ENCODE results near the gene CCDC66.

Gene CCDC66

DNA sequence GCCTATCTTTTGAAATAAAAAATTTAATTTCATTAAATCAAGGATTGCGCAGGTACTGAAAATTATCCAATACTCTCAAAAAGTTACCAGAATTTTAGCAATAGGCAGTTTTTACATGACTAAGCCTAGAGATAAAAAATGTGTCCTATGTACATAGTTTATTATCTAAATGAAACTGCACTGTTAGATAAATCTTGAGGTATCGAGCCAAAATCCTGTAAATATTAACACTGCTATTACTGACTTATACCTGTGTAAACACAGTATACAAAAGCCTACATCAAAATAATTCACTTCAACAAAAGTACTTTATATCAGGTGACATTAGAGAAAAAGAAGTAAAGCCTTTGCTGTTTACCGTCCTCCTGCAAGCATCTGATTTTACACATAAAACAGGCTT lies 65.4 kb downstream of the CCDC66 start:
- DNase-seq: no peak

DNA sequence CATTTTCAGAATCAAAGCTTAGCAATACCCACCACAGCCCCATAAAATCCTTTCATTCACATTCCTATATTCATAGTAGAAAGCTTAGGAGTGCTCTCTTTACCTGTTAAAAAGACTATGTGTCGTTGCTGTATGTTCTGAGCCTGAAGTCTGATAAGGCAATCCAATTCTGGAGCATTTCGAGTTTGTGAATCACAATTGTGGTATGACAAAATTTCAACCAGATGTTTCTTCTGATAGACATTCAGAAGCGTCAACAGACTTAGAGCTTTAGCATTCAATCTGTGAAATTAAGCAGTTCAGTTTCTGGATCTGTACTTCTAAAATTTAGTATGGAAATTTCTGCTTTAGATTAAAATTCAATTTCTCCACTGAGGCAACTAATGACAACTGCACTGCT lies 67.8 kb downstream of the CCDC66 start:
- no peak for DNase-seq

DNA sequence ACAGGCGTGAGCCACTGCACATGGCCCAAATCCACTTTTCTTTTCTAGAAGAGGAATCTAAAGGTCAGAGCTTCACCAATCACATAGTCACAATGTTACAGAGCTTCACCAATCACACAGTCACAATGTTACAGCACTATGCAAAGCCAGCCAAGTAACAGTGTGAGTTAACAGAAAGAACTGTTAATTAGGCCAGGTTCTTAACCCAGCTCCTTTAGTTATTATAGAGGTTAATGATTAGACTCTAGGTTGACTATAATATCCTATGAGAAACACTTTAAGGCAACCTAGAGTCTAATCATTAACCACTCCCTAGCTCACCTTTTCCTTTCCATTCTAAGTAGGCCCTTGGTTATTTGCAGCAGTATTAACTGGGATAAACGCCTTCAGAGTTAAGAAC lies 72.1 kb downstream of the CCDC66 start:
- DNase-seq: no peak

DNA sequence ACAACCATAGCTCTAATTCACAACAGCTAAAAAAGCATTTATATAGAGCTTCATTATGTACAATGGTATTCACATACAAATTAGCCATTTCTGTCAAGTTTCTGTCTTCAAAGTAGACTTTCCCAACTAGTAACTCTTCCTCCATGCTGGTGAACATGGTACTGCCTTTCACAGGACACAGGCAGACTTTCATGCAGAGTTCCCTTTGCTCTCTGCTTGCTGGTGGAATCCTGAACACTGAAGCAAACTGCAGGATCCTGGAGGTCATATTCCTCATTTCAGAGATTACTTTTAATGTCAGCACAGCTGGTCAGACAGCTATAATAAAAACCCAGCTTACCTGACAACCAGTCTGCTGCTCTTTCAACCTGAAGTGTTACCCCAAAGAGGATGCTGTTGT lies 72.5 kb downstream of the CCDC66 start:
- DNase-seq: no peak

DNA sequence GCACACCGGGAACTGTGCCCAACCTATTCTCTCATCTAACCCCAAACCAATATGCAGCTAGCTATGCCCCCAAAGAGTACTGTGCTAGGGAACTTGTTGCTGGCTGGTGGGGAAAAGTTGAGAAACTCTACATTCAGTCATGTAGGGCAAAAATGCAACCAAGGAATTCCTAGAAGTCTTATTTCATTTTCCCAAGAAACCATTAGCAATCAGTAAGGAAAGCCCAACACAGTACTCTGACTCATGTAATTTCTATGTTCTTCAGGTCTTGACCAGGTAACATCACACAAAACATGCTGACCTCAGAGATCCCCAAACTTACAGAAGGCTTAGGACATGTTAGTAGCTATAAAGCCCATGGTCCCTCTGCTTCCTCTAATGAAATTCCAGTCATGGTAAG lies 74.0 kb downstream of the CCDC66 start:
- no peak for DNase-seq

DNA sequence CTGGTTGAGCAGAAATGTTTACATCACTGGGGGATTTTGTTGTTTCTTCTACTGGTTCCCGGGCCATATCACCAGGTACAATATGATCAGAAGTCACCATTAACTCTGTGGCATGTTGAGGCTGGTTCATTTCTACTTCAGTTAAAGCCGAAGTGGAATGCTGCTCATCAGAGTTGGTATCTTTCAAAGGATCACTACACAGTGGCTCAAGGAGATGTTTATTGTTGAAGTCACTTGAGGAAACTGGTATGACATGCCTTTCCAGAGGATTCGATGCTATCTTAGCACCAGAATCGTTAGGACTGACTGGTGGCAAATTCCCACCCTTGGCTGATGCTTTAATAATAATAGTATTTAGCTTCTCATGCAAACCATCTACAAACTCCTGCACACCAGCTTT lies 76.2 kb downstream of the CCDC66 start:
- no peak for DNase-seq

DNA sequence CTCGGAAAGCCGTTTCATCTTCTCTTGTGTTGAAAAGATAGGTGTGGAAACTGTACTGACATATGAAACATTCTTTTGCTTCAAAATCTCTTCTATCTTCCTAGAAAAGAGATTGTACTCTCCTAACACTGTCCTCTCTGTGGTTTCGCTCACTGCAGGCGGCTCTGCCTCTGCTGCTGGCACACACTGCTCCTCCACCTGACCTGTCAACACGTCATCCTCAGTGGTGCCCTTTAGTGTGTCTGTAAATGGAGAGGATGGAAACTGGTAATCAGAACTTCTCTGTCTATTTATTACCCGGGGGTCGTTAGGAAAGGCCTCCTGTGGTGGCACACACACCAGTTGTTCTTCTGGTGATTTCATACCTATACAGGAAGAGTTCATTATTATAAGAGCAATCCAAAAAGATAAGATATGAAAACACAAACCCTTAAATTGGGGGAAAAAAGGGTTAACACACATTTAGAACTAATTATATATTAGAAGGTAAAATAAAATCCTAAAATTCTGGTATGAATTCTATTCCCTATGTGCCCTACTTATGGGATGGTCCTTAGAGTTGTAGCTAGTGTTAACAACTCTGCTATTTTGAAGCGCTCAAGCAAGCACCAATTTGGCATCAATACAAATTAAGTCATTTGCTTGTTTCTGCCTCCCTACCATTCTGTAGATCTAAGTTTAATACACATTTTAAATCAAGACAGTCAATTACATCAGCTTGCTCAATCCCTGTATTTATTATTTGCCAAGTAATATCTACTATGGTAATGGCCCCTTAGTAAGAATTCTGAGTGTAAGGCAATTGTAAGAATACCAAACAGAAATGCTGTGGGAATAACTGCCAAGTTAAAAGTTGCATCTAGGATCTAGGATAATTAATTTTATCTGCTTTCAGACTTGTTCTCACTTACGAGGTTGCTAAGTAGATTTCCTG lies 76.9 kb downstream of the CCDC66 start:
- DNase-seq: no peak

DNA sequence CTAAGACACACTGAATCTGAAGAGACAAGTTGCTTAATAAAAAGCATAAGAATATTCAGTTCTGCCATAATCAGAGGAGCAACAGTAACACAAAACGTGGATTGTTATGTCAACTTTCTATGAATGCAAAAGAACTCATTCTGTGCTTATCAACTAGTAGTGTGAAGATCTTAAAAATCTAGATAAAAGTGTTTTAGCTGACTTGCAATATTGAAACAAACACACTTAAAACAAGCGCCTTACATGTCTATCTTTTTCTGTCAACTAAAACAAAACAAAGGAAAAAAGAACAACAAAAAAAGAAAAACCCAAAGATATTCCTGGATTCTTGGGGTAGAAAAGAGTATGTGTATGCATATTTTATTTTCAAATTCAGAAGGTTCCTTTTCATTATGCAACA lies 88.4 kb downstream of the CCDC66 start:
- no peak for DNase-seq

DNA sequence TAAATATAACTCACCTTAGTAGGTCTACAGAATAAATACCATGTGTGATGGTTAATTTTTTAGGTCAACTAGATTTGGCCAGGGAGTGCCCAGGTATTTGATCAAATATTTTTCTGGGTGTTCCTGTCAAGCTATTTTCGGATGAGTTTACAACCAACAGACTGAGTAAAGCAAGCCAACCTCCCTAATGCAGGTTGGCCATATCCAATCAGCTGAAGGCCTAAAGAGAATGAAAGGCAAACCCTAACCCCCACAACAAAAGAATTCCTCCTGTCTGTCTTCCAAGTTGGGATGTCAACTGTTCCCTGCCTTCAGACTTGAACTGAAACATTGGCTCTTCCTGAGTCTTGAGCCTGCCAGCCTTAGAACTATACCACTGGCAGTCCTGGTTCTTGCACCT lies 97.5 kb downstream of the CCDC66 start:
- DNase-seq: no peak

DNA sequence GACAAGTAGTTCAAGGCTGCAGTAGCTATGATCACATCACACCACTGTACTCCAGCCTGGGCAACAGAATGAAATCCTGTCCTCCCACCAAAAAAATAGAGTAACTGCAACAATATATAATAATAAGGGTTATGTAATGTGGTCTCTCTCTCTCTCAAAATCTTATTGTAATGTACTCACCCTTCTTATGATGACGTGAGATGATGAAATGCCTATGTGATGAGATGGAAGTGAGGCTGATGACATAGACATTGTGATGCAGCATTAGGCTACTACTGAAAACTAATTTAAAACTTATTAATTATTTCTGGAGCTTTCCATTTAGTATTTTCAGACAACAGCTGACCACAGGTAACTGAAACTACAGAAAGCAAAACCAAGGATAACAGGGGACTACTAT lies 98.7 kb downstream of the CCDC66 start:
- DNase-seq: no peak

DNA sequence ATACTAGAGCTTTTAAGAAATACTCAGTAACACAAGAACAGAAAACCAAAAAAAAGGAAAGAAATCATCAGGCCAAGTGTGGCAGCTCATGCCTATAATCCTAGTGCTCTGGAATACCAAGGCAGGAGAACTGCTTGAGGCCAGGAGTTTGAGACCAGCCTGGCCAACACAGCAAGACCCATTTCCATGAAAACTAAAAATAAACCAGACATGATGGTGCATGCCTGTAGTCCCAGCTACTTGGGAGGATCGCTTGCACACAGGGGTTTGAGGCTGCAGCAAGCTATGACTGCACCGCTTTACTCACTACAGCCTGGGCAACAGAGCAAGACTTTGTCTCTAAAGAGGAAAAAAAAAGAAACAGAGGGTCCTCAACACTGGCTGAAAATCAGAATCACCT lies 107.8 kb downstream of the CCDC66 start:
- no peak for DNase-seq

DNA sequence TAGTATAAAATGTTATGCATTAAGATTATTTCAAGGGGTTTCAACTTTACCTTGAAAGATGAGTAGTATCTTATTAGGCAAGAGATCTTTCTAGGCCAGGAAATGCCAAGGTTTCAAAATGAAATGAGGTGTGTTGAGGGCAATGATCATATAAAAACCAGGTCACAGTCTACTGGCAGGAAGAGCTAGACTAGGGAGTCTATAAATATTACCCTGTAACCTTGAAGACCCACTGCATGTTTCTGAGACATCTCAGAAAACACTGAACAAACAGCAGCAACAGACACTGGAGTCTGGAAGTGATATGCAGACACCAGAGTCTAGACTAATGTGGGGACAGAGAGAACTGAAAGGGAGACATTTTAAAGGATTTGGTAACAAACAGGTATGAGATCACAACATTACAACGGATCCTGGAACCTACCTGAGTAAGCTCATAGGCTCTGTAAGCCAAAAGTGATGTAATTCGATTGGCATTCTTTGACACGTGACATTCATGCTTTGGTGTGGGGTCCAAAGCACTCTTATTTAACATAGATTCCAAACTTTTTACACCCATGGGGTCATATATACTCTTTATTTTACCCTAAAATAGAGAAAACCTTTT lies 111.1 kb downstream of the CCDC66 start:
- no peak for DNase-seq
